Adrenal gland (tissue), 5 donors: Measurements from ENCODE around the gene NFATC3.

Source experiments
- POLR2A ChIP-seq, 2 donors: fragments of 450-650 bp; IDR thresholded peaks; one replicate each; pipeline ENCODE4 v1.6.1; 2017; ENCODE audit warnings: antibody characterized with exemption in 2 of 2, mild to moderate bottlenecking in 2 of 2, moderate library complexity in 1 of 2
- TF ChIP-seq, protein P1 (sequence below), 6 experiments: fragments of 450-650 bp in 4 of 6; fragments of 200-600 bp in 2 of 6; sonication (generic) in 1 of 6; IDR thresholded peaks; 1 replicate in 5 of 6; 2 replicates in 1 of 6; pipeline versions ENCODE4 v1.5.1 to v1.8.0; 2016 to 2021; ENCODE audit warnings: antibody characterized with exemption in 6 of 6, mild to moderate bottlenecking in 2 of 6, moderate library complexity in 1 of 6
- donor health status: DM: no; HTN: no; CAD: no.

- TF ChIP-seq, protein P1, sequence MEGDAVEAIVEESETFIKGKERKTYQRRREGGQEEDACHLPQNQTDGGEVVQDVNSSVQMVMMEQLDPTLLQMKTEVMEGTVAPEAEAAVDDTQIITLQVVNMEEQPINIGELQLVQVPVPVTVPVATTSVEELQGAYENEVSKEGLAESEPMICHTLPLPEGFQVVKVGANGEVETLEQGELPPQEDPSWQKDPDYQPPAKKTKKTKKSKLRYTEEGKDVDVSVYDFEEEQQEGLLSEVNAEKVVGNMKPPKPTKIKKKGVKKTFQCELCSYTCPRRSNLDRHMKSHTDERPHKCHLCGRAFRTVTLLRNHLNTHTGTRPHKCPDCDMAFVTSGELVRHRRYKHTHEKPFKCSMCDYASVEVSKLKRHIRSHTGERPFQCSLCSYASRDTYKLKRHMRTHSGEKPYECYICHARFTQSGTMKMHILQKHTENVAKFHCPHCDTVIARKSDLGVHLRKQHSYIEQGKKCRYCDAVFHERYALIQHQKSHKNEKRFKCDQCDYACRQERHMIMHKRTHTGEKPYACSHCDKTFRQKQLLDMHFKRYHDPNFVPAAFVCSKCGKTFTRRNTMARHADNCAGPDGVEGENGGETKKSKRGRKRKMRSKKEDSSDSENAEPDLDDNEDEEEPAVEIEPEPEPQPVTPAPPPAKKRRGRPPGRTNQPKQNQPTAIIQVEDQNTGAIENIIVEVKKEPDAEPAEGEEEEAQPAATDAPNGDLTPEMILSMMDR (IDR thresholded peaks at IDR 0.05) = no peak
- no peak for TF ChIP-seq POLR2A (IDR thresholded peaks at IDR 0.05)
Observed at GRCh38 chr16:68070249-68070730, 14.9 kb upstream of the NFATC3 start.
